ENCODE results near the gene CDH23.

- no peak for TF ChIP-seq MAX (CRISPR knock-in tag; IDR thresholded peaks at IDR 0.05)
- TF ChIP-seq KAT7 (CRISPR knock-in tag; IDR thresholded peaks at IDR 0.05; ENCODE audit: borderline replicate concordance), result no peak
- TF ChIP-seq MYBL2 (CRISPR knock-in tag; IDR thresholded peaks at IDR 0.05), result no peak
- no peak for TF ChIP-seq CBFB (CRISPR knock-in tag; IDR thresholded peaks at IDR 0.05; ENCODE audit: low read depth)
- TF ChIP-seq, protein P1, sequence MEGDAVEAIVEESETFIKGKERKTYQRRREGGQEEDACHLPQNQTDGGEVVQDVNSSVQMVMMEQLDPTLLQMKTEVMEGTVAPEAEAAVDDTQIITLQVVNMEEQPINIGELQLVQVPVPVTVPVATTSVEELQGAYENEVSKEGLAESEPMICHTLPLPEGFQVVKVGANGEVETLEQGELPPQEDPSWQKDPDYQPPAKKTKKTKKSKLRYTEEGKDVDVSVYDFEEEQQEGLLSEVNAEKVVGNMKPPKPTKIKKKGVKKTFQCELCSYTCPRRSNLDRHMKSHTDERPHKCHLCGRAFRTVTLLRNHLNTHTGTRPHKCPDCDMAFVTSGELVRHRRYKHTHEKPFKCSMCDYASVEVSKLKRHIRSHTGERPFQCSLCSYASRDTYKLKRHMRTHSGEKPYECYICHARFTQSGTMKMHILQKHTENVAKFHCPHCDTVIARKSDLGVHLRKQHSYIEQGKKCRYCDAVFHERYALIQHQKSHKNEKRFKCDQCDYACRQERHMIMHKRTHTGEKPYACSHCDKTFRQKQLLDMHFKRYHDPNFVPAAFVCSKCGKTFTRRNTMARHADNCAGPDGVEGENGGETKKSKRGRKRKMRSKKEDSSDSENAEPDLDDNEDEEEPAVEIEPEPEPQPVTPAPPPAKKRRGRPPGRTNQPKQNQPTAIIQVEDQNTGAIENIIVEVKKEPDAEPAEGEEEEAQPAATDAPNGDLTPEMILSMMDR (IDR thresholded peaks at IDR 0.05), result no peak
- no peak for TF ChIP-seq CREB1 (CRISPR knock-in tag; IDR thresholded peaks at IDR 0.05)
- no peak for TF ChIP-seq NFYB (CRISPR knock-in tag; conservative IDR thresholded peaks at IDR 0.05; ENCODE audit: low read depth)
- TF ChIP-seq ZNF232 (CRISPR knock-in tag; IDR thresholded peaks at IDR 0.05), result no peak
- TF ChIP-seq ZNF416 (CRISPR knock-in tag; IDR thresholded peaks at IDR 0.05), result no peak
Measured at GRCh38 chr10:71771204-71771603, 374.5 kb downstream of the CDH23 start.

Measured in WTC11 (cell line).